ENCODE results near the gene ABCA3. TPM values are rescaled to one million over a fixed set of nuclear protein-coding genes. Genes with fewer than 3 reads are reported as not detected.

The ABCA3 gene
- total RNA-seq, 1 donor from 2014 or later = 32.1 TPM

- H3K36me3 ChIP-seq (ENCODE audit: control insufficient read depth, insufficient read depth, low read length) = no peaks in the 10 kb centered on the region
- no peak for DNase-seq (ENCODE audit: low read depth)
- no peaks in the 10 kb centered on the region for H3K27me3 ChIP-seq (ENCODE audit: control insufficient read depth, insufficient read depth, low read length)
- no peak overlapping the region for H3K4me3 ChIP-seq (ENCODE audit: low read depth, low read length)
- TF ChIP-seq CTCF (IDR thresholded peaks at IDR 0.05; ENCODE audit: insufficient read depth, low read length, poor library complexity, severe bottlenecking) = no peak
These were observed 51.2 kb downstream of the ABCA3 start for GRCh38 chr16:2289282-2289681.

GRCh38 chr16:2288726-2289125 is 51.8 kb downstream of the ABCA3 start:
- TF ChIP-seq CTCF (IDR thresholded peaks at IDR 0.05; ENCODE audit: insufficient read depth, low read length, poor library complexity, severe bottlenecking) = no peak
- DNase-seq (ENCODE audit: low read depth) = no peak
- H3K27me3 ChIP-seq (ENCODE audit: control insufficient read depth, insufficient read depth, low read length) = no peaks in the 10 kb centered on the region
- no peak overlapping the region for H3K4me3 ChIP-seq (ENCODE audit: low read depth, low read length)
- no peaks in the 10 kb centered on the region for H3K36me3 ChIP-seq (ENCODE audit: control insufficient read depth, insufficient read depth, low read length)

GRCh38 chr16:2287916-2288547 is 52.5 kb downstream of the ABCA3 start:
- TF ChIP-seq CTCF (IDR thresholded peaks at IDR 0.05; ENCODE audit: insufficient read depth, low read length, poor library complexity, severe bottlenecking) = no peak
- DNase-seq (ENCODE audit: low read depth) = no peak
- no peak overlapping the region for H3K4me3 ChIP-seq (ENCODE audit: low read depth, low read length)
- no peaks in the 10 kb centered on the region for H3K36me3 ChIP-seq (ENCODE audit: control insufficient read depth, insufficient read depth, low read length)
- H3K27me3 ChIP-seq (ENCODE audit: control insufficient read depth, insufficient read depth, low read length) = no peaks in the 10 kb centered on the region

- Histone ChIP-seq H3K27me3 (ENCODE audit: control insufficient read depth, insufficient read depth, low read length) (no peaks in the 10 kb centered on the region), H3K36me3 (ENCODE audit: control insufficient read depth, insufficient read depth, low read length) (no peaks in the 10 kb centered on the region), H3K4me3 (ENCODE audit: low read depth, low read length) (no peak overlapping the region)
- no peak for TF ChIP-seq CTCF (IDR thresholded peaks at IDR 0.05; ENCODE audit: insufficient read depth, low read length, poor library complexity, severe bottlenecking)
- DNase-seq (ENCODE audit: low read depth) = no peak
These were observed 54.0 kb downstream of the ABCA3 start for GRCh38 chr16:2286550-2286949.

- no peak for DNase-seq (ENCODE audit: low read depth)
- no peaks in the 10 kb centered on the region for H3K27me3 ChIP-seq (ENCODE audit: control insufficient read depth, insufficient read depth, low read length)
- no peaks in the 10 kb centered on the region for H3K36me3 ChIP-seq (ENCODE audit: control insufficient read depth, insufficient read depth, low read length)
- TF ChIP-seq CTCF (IDR thresholded peaks at IDR 0.05; ENCODE audit: insufficient read depth, low read length, poor library complexity, severe bottlenecking) = no peak
- H3K4me3 ChIP-seq (ENCODE audit: low read depth, low read length) = no peak overlapping the region
These were observed 54.8 kb downstream of the ABCA3 start for GRCh38 chr16:2285731-2286191.
